Osteoblast (primary cell): ENCODE results near the gene PHF2. TPM values are rescaled to one million over a fixed set of nuclear protein-coding genes. Genes with fewer than 3 reads are reported as not detected.

Experiments used
- DNase-seq: peaks from one replicate; pipeline ENCODE4 v3.0.0; 2011; ENCODE audit warnings: low spot score, mixed read lengths; ENCODE audit not compliant: insufficient read length; ENCODE audit errors: missing footprints
- H2AFZ ChIP-seq: 2 replicates; pipeline ENCODE4 v1.6.0; 2011; ENCODE audit warnings: mild to moderate bottlenecking, low read length
- H3K27ac ChIP-seq: 2 replicates; pipeline ENCODE4 v1.5.1; 2011; ENCODE audit warnings: mild to moderate bottlenecking, low read depth, low read length, moderate library complexity
- H3K27me3 ChIP-seq: 2 replicates; pipeline ENCODE4 v1.6.0; 2012; ENCODE audit warnings: mild to moderate bottlenecking, control low read depth, inconsistent platforms, low read length, moderate library complexity; ENCODE audit not compliant: insufficient read depth
- H3K36me3 ChIP-seq: 2 replicates; pipeline ENCODE4 v1.5.1; 2011; ENCODE audit warnings: mild to moderate bottlenecking, low read length, control low read depth, moderate library complexity; ENCODE audit not compliant: insufficient read depth
- H3K4me1 ChIP-seq: 2 replicates; pipeline ENCODE4 v1.5.1; 2011; ENCODE audit warnings: mild to moderate bottlenecking, low read length, control low read depth, moderate library complexity; ENCODE audit not compliant: insufficient read depth
- H3K4me2 ChIP-seq: 2 replicates; pipeline ENCODE4 v1.6.0; 2011; ENCODE audit warnings: mild to moderate bottlenecking, low read length; ENCODE audit not compliant: insufficient read depth
- H3K4me3 ChIP-seq: fragments of 200-600 bp; sonication (generic); 3 replicates; pipeline ENCODE4 v1.5.1; 2012; ENCODE audit warnings: mild to moderate bottlenecking, low read length, inconsistent platforms; ENCODE audit not compliant: insufficient read depth
- H3K79me2 ChIP-seq: 2 replicates; pipeline ENCODE4 v1.6.0; 2012; ENCODE audit warnings: mild to moderate bottlenecking, low read length, control low read depth, inconsistent platforms; ENCODE audit not compliant: insufficient read depth
- H3K9me3 ChIP-seq: 2 replicates; pipeline ENCODE4 v1.5.1; 2011; ENCODE audit warnings: low read depth, low read length, control low read depth
- H4K20me1 ChIP-seq: 2 replicates; pipeline ENCODE4 v1.6.0; 2012; ENCODE audit warnings: mild to moderate bottlenecking, low read length, control low read depth; ENCODE audit not compliant: insufficient read depth
- CTCF ChIP-seq: IDR thresholded peaks from 2 replicates; pipeline ENCODE4 v1.5.1; 2011; ENCODE audit warnings: mild to moderate bottlenecking, low read depth, low read length, moderate library complexity; ENCODE audit errors: extremely low read depth
- total RNA-seq: library from RNA; depleted of rRNA; stranded (reverse); fragments of >200 nt; gene quantifications from 2 replicates; pipeline ENCODE4 v1.2.3, GENCODE V29; 2012

PHF2 gene
- total RNA-seq, 1 donor: 14.8 TPM

DNA sequence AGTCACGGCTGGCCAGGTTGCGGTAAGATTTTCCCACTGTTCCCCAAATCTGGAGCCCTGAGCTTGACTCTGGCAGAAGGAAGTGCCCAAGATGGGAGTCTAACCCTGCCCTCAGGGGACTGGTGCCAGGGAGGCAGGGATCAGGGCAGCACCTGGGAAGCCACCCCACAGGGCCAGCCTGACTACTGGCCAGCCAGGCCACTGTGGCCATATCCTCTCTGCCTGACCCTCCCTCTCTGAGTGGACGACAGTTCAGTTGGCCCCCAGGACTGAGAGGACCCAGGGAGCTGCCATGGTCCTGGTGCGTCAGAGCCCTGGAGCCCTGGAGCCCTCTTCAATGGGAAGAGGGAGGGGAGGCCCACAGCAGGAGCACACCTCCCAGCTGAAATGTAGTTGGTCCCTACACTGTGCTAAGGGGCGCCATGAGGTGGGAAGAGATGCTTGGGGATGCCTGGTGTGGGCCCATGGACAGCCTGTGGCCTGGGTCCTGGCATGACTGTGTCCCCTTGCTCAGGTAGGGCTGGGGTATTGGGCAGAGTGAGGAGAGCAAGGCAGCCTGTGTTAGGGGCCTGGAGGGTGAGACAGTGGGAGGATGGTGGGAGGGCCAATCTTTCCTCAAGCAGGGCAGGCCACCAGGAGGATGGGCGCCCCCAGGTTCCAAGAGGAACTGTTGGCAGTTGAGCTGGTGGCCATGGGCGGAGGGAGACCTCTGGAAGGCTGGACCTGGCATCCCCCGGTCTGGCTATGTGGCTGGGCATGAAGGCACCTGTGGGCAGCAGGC, 81.1 kb downstream of the PHF2 start:
- Histone ChIP-seq H3K27me3 (no peaks in the 10 kb centered on the region), H3K4me1 (no peaks in the 10 kb centered on the region), H3K36me3 (peaks cover 16% of the 10 kb centered on the region), H3K79me2 (no peaks in the 10 kb centered on the region), H4K20me1 (no peaks in the 10 kb centered on the region), H3K27ac (no peak overlapping the region), H2AFZ (no peak overlapping the region), H3K4me3 (no peak overlapping the region), H3K9me3 (no peaks in the 10 kb centered on the region), H3K4me2 (no peak overlapping the region)
- TF ChIP-seq CTCF: no peak
- DNase-seq: peak; percentile 9

- Histone ChIP-seq H4K20me1 (no peaks in the 10 kb centered on the region), H3K4me1 (no peaks in the 10 kb centered on the region), H3K79me2 (no peaks in the 10 kb centered on the region), H3K4me3 (no peak overlapping the region), H3K27me3 (no peaks in the 10 kb centered on the region), H3K4me2 (no peak overlapping the region), H2AFZ (no peak overlapping the region), H3K36me3 (peaks cover 24% of the 10 kb centered on the region), H3K27ac (no peak overlapping the region), H3K9me3 (no peaks in the 10 kb centered on the region)
- TF ChIP-seq CTCF: no peak
- no peak for DNase-seq
Observed at GRCh38 chr9:93658184-93658925, 82.0 kb downstream of the PHF2 start.

GRCh38 chr9:93659044-93659836, 82.9 kb downstream of the PHF2 start:
- no peak for TF ChIP-seq CTCF
- Histone ChIP-seq H3K9me3 (no peaks in the 10 kb centered on the region), H3K4me3 (no peak overlapping the region), H3K4me1 (no peaks in the 10 kb centered on the region), H3K27ac (no peak overlapping the region), H4K20me1 (no peaks in the 10 kb centered on the region), H2AFZ (no peak overlapping the region), H3K79me2 (no peaks in the 10 kb centered on the region), H3K27me3 (no peaks in the 10 kb centered on the region), H3K36me3 (peaks cover 24% of the 10 kb centered on the region), H3K4me2 (no peak overlapping the region)
- peak; percentile 53 for DNase-seq

GRCh38 chr9:93659837-93660177, 83.4 kb downstream of the PHF2 start:
- no peaks in the 10 kb centered on the region for H4K20me1 ChIP-seq
- no peaks in the 10 kb centered on the region for H3K4me1 ChIP-seq
- H2AFZ ChIP-seq: no peak overlapping the region
- H3K9me3 ChIP-seq: no peaks in the 10 kb centered on the region
- DNase-seq: no peak
- H3K79me2 ChIP-seq: no peaks in the 10 kb centered on the region
- H3K4me2 ChIP-seq: no peak overlapping the region
- peaks cover 21% of the 10 kb centered on the region for H3K36me3 ChIP-seq
- H3K4me3 ChIP-seq: no peak overlapping the region
- TF ChIP-seq CTCF: no peak
- no peak overlapping the region for H3K27ac ChIP-seq
- H3K27me3 ChIP-seq: no peaks in the 10 kb centered on the region
